Esophagus muscularis mucosa (tissue), 4 donors: ENCODE measurements around the gene FLACC1.

Experiments
- CTCF ChIP-seq, 3 experiments: fragments of 200-600 bp in 2 of 3; fragments of 450-650 bp in 1 of 3; sonication (generic) in 2 of 3; IDR thresholded peaks; one replicate each; pipeline ENCODE4 v1.5.1; 2017 to 2019; ENCODE audit warnings: antibody characterized with exemption in 3 of 3, mild to moderate bottlenecking in 2 of 3, moderate library complexity in 1 of 3
- EP300 ChIP-seq: sonication (generic); formaldehyde crosslinking; IDR thresholded peaks from one replicate; pipeline ENCODE4 v1.6.1; 2017; ENCODE audit warnings: antibody characterized with exemption
- POLR2A ChIP-seq: fragments of 450-650 bp; IDR thresholded peaks from one replicate; pipeline ENCODE4 v1.6.1; 2017; ENCODE audit warnings: antibody characterized with exemption, moderate library complexity, mild to moderate bottlenecking, low read depth
- POLR2AphosphoS5 ChIP-seq, 2 donors: sonication (generic); formaldehyde crosslinking; IDR thresholded peaks; one replicate each; pipeline ENCODE4 v1.6.1; 2017; ENCODE audit warnings: antibody characterized with exemption in 2 of 2

- TF ChIP-seq CTCF (IDR thresholded peaks at IDR 0.05): no peak
- no peak for TF ChIP-seq EP300
- TF ChIP-seq POLR2A: no peak
- TF ChIP-seq POLR2AphosphoS5 (IDR thresholded peaks at IDR 0.05): no peak
Observed at GRCh38 chr2:201261906-201262305, 95.2 kb downstream of the FLACC1 start.
